ENCODE data around the gene LAMP5. TPM values are rescaled to one million over a fixed set of nuclear protein-coding genes. Genes with fewer than 3 reads are reported as not detected.

The LAMP5 gene
- total and polyA plus RNA-seq, 9 of the 15 experiments (the other 6 are each of a cell fraction or from before 2014, with no cell fraction given), result not detected

DNA sequence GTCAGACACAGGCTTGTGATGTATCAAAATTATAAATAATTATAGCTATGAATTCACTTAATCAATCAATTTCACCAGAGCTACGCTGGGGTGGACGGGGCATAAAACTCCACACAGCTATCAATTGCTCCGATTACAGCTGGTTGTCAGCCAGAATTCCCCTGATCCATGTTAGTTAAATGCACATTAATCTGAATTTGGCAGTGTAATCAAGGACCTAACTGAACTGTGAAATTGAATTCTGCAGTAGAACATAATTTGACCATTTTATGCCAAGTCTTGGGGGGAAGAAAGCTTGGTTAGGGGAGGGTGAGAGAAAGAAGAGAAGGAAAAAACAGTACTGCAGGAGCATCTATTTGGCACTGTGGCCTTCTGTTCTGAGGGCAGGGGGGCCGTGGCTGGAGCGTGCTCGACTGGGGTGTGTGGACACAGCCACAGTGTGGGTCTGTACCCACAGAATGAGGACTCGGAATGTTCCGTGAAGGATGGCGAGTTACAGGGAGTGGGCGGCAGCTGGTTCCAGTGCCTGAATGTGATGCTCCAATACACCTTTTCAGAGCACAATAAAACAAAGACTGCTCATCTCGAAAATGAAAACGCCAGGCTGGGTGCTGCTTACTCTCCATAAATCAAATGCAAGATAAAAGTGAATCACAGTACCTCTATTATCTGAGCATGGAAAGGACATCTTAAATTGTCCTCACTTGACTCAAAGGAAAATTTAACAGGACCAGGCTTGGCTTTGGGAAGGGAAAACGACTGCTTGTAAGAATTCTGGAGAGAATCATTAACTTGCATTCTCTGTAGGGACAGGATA lies 59.2 kb downstream of the LAMP5 start (continued):
- TF ChIP-seq LCOR (CRISPR knock-in tag; IDR thresholded peaks at IDR 0.05) (no peak), MEIS2 (IDR thresholded peaks at IDR 0.05; ENCODE audit: partially characterized antibody) (no peak)

DNA sequence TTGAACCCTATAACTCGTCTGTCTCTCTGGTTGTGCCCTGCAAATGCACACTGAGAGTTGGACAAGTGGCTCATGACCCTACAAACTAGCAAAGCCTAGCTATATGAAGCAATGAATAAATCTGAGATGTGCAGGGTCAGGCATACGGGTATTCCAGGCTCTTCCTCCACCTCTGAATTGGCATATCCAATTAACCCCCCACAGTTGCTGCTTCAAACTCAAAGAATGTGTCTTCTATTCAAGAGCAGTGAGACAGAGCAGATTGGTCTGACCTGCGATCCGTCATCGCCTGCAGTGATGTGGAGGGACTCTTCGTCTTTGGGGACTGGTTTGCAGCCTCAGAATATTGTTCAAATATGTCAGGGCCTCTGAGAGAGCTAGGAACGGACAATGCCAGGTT lies 59.8 kb downstream of the LAMP5 start:
- Histone ChIP-seq H3K4me2 (ENCODE audit: insufficient read depth, low read length) (no peak overlapping the region), H3K9ac (ENCODE audit: insufficient read depth in 1 of 2, low read depth in 2 of 2, low read length in 2 of 2) (no peak overlapping the region), H3K4me3 (no peak overlapping the region), H3K4me1 (replicated peaks in 1 of 2; ENCODE audit: control insufficient read depth in 2 of 2, insufficient read depth in 2 of 2, low read length in 2 of 2) (no peaks in the 10 kb centered on the region), H3K79me2 (ENCODE audit: control insufficient read depth, insufficient read depth, low read length) (no peaks in the 10 kb centered on the region), H4K20me1 (replicated peaks; ENCODE audit: control insufficient read depth, insufficient read depth, low read length) (no peaks in the 10 kb centered on the region), H3K27ac (ENCODE audit: extremely low read depth, low read depth, low read length) (no peak overlapping the region), H3K9me3 (replicated peaks; ENCODE audit: control insufficient read depth, insufficient read depth, low read depth, low read length) (no peaks in the 10 kb centered on the region), H3K36me3 (ENCODE audit: control insufficient read depth, insufficient read depth, low read length) (no peaks in the 10 kb centered on the region), H3K27me3 (ENCODE audit: control insufficient read depth in 2 of 2, insufficient read depth in 2 of 2, low read length in 2 of 2) (no peaks in the 10 kb centered on the region), H2AFZ (ENCODE audit: low read depth, low read length) (no peak overlapping the region), H3K9me1 (ENCODE audit: control insufficient read depth, insufficient read depth, low read length) (no peaks in the 10 kb centered on the region)
- FAIRE-seq (no peak), ATAC-seq (no peak), DNase-seq (ENCODE audit: extremely low read depth in 1 of 4, low spot score in 3 of 4) (no peak)
- WGBS (ENCODE audit: insufficient coverage, low coverage, missing lambda C conversion rate), result 0% methylated on average over 7 of the region's 7 CpGs
- CTCF ChIA-PET (ENCODE audit: low intra/inter-chr PET ratio), result no interaction called here
- in situ Hi-C loops (cut with MboI) (no loop called here), intact Hi-C loops (cut with micrococcal nuclease) (no loop called here)
- POLR2A ChIA-PET, result no interaction called here
- no TSS peak for BruUV-seq (replicated peaks)
- no peak for TF ChIP-seq SETDB1 (IDR thresholded peaks at IDR 0.05; ENCODE audit: low read length)
- TF ChIP-seq, protein P1, sequence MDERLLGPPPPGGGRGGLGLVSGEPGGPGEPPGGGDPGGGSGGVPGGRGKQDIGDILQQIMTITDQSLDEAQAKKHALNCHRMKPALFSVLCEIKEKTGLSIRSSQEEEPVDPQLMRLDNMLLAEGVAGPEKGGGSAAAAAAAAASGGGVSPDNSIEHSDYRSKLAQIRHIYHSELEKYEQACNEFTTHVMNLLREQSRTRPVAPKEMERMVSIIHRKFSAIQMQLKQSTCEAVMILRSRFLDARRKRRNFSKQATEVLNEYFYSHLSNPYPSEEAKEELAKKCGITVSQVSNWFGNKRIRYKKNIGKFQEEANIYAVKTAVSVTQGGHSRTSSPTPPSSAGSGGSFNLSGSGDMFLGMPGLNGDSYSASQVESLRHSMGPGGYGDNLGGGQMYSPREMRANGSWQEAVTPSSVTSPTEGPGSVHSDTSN (CRISPR knock-in tag; IDR thresholded peaks at IDR 0.05; ENCODE audit: low read depth), result no peak
- TF ChIP-seq, protein P1 (tag; conservative IDR thresholded peaks at IDR 0.05; ENCODE audit: low read depth), result no peak
- TF ChIP-seq ZNF24 (IDR thresholded peaks at IDR 0.05), result no peak
- no peak for TF ChIP-seq MCM2 (IDR thresholded peaks at IDR 0.05; ENCODE audit: low read depth)
- TF ChIP-seq, protein P2, sequence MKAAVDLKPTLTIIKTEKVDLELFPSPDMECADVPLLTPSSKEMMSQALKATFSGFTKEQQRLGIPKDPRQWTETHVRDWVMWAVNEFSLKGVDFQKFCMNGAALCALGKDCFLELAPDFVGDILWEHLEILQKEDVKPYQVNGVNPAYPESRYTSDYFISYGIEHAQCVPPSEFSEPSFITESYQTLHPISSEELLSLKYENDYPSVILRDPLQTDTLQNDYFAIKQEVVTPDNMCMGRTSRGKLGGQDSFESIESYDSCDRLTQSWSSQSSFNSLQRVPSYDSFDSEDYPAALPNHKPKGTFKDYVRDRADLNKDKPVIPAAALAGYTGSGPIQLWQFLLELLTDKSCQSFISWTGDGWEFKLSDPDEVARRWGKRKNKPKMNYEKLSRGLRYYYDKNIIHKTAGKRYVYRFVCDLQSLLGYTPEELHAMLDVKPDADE (conservative IDR thresholded peaks at IDR 0.05; ENCODE audit: control insufficient read depth, low read depth, low read length), result no peak
- no peak for TF ChIP-seq RBM14 (IDR thresholded peaks at IDR 0.05; ENCODE audit: borderline replicate concordance, insufficient read depth, low read depth, low read length)
- no peak for TF ChIP-seq ZNF124 (CRISPR knock-in tag; IDR thresholded peaks at IDR 0.05)
- TF ChIP-seq ZNF212 (CRISPR knock-in tag; IDR thresholded peaks at IDR 0.05), result no peak
- TF ChIP-seq, protein P3, sequence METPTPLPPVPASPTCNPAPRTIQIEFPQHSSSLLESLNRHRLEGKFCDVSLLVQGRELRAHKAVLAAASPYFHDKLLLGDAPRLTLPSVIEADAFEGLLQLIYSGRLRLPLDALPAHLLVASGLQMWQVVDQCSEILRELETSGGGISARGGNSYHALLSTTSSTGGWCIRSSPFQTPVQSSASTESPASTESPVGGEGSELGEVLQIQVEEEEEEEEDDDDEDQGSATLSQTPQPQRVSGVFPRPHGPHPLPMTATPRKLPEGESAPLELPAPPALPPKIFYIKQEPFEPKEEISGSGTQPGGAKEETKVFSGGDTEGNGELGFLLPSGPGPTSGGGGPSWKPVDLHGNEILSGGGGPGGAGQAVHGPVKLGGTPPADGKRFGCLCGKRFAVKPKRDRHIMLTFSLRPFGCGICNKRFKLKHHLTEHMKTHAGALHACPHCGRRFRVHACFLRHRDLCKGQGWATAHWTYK (CRISPR knock-in tag; IDR thresholded peaks at IDR 0.05), result no peak
- no peak for TF ChIP-seq ZC3H8 (IDR thresholded peaks at IDR 0.05)
- no peak for TF ChIP-seq ZNF23 (CRISPR knock-in tag; IDR thresholded peaks at IDR 0.05)
- TF ChIP-seq, protein P4, sequence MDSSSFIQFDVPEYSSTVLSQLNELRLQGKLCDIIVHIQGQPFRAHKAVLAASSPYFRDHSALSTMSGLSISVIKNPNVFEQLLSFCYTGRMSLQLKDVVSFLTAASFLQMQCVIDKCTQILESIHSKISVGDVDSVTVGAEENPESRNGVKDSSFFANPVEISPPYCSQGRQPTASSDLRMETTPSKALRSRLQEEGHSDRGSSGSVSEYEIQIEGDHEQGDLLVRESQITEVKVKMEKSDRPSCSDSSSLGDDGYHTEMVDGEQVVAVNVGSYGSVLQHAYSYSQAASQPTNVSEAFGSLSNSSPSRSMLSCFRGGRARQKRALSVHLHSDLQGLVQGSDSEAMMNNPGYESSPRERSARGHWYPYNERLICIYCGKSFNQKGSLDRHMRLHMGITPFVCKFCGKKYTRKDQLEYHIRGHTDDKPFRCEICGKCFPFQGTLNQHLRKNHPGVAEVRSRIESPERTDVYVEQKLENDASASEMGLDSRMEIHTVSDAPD (CRISPR knock-in tag; IDR thresholded peaks at IDR 0.05), result no peak
- no peak for TF ChIP-seq ZNF445 (CRISPR knock-in tag; IDR thresholded peaks at IDR 0.05; ENCODE audit: low read depth)

Measured in K562 (cell line).